CD4-positive, alpha-beta T cell treated with Interleukin-15 for 1 hour (primary cell): ENCODE results near the gene LRP8.

Source experiments
- DNase-seq: peaks from one replicate; pipeline ENCODE4 v3.0.0-alpha.2; 2020

LRP8 gene

GRCh38 chr1:53279296-53280200 is 48.3 kb downstream of the LRP8 start:
- DNase-seq = no peak

DNA sequence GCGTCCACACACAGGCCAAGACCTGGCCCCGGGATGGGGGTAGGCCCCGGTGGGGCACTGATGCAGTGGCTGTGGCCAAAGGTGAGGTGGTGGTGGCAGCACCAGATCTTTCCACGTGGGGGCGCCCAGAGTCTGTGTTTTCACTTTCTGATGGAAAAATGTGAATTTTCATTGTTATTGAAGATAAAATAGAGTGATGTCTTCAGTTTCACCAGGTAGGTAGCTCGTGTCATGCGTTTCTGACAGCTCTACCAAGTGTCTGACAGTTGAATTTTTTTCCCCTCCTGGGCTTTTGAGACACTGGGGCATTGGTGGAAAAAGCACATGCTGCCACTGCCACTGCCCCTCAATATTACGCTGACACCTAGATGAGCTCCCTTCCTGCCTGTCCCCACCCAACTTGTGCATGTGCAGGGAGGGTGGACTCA is 49.6 kb downstream of the LRP8 start:
- peak; percentile 50 for DNase-seq

DNA sequence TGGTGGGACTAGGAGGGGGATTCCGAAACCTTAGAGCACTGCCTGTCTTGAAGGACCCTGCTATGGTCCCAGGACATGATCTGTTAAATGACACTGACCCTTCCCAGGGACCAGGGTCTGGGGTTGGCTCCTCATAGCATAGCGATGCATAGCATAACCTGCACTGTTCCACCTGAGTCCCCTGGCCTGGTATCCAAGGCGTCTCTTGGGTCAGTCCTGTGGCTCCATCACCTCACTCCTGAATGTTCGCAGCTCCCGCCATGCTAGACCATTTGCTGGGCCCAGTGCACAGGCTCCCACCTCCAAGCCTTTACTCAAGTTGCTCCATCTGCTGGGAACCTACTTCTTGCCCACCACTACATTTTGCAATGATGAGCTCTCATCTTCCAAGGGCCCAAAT is 50.5 kb downstream of the LRP8 start:
- no peak for DNase-seq

DNA sequence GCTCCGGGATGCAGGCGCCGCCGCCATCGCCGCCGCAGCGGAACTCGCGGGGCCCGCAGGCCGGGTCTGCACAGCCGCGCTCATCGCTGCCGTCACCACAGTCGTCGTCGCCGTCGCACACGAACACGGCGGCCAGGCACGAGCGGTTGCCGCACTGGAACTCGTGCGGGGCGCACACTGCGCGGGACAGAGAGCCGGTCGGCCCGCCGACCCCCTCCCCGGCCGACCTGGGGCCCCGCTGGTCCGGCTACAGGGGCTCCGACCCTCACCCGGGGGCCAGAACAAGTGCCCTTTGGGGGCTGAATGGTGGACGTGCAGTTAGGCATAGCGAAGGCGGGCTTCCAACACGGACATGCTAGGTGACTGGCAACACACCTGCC is 51.0 kb downstream of the LRP8 start:
- no peak for DNase-seq

DNA sequence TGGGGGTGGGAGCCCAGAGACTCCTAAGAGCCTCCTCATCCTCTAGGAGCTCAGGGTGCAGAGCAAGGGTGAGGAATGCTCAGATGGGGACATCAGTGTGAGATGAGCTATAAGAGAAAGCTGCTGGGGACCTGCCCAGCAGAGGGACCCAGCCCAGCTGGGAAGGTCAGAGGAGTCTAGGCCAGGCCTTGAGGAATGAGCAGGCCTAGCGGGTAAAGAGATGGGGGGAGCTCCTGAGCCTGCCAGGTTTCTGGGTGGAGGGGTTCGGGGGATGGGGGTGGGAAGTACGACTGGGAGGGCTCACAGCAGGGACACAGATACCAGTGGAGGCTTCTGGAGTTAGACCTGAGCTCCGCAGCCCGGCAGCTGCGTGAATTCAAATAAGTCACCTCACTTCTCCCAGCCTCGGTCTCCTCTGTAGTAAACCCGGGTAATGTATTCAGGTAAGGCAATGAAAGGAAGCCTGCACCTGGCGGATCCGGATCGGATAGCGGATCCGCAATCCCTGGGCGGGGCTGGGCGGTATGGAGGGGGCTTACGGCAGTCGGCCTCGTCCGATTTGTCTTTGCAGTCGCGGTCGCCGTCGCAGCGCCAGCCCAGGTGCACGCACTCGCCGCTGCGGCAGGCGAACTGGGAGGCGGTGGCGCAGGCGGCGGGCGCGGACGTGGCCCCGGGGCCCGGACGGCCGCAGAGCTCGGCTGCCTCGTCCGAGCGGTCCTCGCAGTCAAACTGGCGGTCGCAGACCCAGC is 51.5 kb downstream of the LRP8 start:
- no peak for DNase-seq

- no peak for DNase-seq
Measured at GRCh38 chr1:53275566-53275965, 52.3 kb downstream of the LRP8 start.

GRCh38 chr1:53274541-53275185 is 53.2 kb downstream of the LRP8 start:
- DNase-seq = no peak

DNA sequence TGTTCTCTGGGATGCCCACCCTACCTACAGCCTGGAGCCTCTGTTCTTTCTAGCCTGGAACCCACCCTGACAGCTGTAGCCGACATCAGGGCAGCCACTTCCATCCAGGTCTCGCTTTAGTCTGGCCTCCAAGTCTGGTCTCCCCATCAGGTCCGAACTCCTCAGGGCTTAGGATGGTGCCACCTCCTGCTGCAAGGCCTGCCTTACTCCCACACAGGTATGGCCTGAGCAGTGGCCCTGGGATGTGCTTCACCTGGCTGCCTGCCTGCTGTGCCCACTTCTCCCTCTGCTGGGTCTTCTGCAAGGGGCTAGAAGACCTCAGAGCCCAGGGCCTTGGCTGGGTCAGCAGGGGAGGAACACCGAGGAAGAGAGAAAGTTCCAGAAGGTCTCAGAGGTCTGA is 53.8 kb downstream of the LRP8 start:
- no peak for DNase-seq

GRCh38 chr1:53273526-53273925 is 54.3 kb downstream of the LRP8 start:
- DNase-seq = no peak

GRCh38 chr1:53272349-53272748 is 55.5 kb downstream of the LRP8 start:
- no peak for DNase-seq

DNA sequence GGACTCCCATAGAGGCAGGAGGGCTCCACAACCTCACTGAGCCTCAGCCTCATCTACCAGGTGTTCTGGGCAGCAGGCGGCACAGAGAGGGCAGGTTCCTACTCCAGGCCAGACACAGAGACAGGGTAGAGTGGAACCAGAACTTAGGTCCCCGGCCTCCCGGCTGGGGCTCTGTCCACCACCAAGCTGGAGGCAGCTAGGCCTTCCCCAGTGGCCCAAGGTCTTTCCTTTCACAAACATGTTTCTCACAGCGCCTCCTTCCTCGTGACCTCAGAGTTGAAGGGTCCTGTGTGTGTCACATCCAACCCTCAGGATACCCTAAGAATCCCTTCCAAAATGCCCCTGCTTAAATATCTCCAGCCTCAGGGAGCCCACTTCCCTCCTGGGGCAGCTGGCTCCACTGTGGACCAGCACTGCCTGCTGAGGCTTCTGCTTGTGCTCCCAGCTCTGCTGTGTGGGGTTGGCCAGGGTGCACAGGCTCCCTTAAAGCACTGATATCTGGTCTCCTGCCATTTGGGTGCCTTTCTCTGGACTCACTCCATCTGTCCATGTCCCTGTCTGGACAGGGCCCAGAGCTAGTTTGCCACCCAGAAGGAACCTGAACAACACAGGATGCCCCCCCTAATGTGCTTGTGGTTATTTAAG is 56.3 kb downstream of the LRP8 start:
- DNase-seq = no peak

DNA sequence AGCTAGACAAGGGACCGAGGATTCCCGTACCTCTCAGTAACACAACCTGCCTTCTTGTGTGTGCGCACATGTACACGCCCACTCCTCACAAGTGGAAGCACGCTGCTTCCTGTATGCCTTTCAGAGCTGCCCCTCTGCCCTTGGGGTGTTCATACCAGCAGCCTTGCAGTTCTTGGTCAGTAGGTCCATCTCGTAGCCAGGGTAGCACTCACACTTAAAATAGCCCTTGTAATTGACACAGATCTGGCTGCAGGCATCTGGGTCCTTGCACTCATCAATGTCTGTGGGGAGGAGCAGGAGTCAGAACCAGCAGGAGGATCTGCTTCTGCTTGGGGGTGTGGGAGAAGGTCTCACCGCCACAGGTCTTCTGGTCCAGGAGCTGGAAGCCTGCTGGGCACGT is 57.0 kb downstream of the LRP8 start:
- DNase-seq = no peak

DNA sequence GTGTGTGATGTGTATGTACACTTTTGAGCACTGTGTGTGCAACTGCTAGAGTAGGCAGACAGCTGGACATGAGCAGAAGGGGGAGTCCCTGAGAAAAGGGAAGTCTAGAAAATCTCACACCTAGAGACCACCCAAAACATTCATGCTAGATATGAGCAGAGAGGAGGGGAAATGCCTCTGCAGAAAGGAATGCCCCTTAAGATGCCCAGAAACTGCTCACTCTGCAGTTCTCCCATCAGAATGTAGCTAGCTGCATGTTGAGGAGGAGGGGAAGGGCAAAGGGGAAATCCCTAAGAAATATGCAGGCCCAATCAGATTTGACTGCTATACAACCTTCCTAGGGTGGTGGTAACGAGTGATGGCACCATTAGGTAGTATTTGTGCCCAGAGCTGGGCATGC is 57.8 kb downstream of the LRP8 start:
- DNase-seq = no peak

GRCh38 chr1:53267761-53268160 is 60.1 kb downstream of the LRP8 start:
- no peak for DNase-seq

DNA sequence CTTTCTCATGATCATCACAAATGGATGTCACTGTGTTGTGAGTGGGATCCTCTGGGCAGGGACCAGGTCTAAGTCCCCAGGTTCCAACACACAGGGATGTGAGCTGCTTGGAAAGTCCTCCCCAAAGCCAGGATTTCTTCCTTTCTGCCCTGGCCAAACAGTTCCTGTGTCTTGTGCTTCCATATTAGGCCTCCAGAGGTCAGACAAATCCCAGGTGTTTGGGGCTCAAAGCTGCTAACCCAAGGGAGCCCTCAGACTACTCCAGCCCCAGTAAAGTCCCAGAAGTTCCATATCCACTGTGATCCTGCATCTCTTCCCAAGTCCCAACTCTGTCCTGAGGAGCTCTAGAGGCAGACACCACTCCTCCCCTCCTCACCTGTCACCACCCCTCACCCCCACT is 61.8 kb downstream of the LRP8 start:
- DNase-seq = no peak

DNA sequence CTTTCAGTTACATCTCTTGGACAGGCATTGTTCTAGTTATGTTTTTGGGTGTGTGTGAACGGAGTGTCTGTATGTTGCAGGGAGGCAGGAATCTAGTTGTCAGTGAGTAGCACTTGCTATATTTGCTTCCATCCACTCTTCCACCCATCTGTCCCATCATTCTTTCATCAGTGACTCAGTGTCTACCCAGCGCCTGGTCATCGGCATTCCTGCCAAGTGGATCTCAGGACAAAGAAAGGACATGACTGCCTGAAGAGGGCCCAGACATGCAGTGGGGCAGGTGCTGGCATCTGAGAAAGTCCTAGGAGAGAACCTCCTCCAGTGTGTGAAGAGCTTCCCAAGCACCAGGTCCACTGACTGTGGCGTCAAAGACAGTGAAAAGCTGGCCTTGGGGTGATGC is 62.3 kb downstream of the LRP8 start:
- no peak for DNase-seq

- no peak for DNase-seq
Measured at GRCh38 chr1:53264048-53264447, 63.8 kb downstream of the LRP8 start.

- DNase-seq = no peak
Measured at GRCh38 chr1:53262000-53262399, 65.9 kb downstream of the LRP8 start.

DNA sequence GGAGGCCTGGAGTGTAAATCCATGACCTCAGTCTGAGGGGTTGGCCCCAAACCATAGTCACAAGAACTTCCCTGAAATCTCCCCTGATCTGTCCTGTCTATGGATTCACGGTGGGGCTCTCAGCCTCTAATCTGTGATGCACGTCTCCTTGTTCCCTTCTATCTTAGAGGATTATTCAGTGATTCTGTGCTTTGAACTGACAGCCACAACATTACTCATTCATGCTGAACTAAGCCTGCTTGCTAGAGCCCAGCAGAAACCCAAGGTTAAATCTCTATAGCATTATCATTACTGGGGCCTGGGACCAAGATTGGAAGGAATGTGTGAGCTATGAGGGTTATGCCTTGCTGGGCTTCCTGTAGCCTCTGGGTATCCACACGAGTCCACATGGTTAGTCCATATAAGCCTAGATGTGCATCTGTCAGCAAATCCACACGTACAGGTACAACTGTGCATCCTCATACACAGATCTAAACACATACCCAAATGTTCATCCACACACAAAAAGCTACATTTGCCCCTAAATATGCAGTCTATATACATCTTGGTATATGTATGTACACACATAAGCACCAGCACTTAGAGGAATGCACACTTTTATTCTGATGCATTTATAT is 67.1 kb downstream of the LRP8 start:
- no peak for DNase-seq

DNA sequence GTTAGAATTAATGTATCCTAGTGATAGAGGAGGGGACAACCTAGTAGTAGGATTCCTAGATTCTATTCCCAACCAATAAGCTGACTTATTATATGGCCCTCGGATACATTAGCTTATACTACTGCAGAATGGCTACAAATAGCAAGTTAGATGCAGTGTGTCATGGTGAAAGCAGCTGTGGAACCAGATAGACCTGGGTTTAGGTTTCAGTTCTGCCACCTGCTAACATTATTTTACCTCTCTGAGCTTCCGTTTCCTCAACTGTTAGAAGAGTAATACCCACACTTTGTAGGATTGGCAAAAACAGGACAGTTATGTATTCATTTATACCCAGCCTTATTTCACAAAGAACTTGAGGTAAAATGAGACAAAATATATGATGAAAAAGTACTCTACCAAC is 67.9 kb downstream of the LRP8 start:
- DNase-seq = no peak

DNA sequence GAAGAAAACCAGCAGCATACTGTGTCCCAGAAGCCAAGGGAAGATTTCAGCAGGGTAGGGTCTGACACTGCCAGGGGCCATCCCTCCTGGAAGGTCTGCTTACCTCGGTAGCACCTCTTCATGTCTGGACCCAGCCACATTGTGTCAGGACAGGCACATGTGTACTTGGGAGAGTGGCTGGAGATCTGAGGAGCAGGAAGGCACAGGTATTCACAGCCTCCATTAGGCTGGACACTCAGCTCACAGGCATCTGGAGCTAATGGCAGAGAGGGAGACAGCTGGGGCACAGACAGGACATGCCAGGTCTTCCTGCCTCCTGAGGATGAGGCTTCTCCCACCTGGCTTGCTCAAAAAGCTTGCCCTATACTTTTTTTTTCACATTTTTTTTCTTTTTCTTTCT is 69.7 kb downstream of the LRP8 start:
- no peak for DNase-seq

- no peak for DNase-seq
Measured at GRCh38 chr1:53257454-53258081, 70.3 kb downstream of the LRP8 start.
